ENCODE results near the gene KCNN1.

GRCh38 chr19:17996826-17997316 is 30.0 kb downstream of the KCNN1 start:
- TF ChIP-seq, protein P1, sequence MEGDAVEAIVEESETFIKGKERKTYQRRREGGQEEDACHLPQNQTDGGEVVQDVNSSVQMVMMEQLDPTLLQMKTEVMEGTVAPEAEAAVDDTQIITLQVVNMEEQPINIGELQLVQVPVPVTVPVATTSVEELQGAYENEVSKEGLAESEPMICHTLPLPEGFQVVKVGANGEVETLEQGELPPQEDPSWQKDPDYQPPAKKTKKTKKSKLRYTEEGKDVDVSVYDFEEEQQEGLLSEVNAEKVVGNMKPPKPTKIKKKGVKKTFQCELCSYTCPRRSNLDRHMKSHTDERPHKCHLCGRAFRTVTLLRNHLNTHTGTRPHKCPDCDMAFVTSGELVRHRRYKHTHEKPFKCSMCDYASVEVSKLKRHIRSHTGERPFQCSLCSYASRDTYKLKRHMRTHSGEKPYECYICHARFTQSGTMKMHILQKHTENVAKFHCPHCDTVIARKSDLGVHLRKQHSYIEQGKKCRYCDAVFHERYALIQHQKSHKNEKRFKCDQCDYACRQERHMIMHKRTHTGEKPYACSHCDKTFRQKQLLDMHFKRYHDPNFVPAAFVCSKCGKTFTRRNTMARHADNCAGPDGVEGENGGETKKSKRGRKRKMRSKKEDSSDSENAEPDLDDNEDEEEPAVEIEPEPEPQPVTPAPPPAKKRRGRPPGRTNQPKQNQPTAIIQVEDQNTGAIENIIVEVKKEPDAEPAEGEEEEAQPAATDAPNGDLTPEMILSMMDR (IDR thresholded peaks at IDR 0.05), result peak; percentile 94 to 99 (median 98)
- no peak for TF ChIP-seq POLR2A (IDR thresholded peaks at IDR 0.05)

All from uterus (tissue), 2 donors.